Panc1 (cell line): Measurements from ENCODE around the gene KANSL2. TPM values are rescaled to one million over a fixed set of nuclear protein-coding genes. Genes with fewer than 3 reads are reported as not detected.
A peak's percentile ranks its signal among the peaks of the same experiment; 100 is the strongest.

Source experiments
- ATAC-seq: fragments of 200-7000 bp; cut with Tn5 transposase; 2 replicates; pipeline ENCODE4 v1.9.1; 2020; ENCODE audit warnings: mild to moderate bottlenecking, moderate library complexity
- BruUV-seq: library from RNA; stranded (reverse); fragments of 400-500 nt; replicated peaks from 2 replicates; lab custom pipeline; 2021; lab: Mats Ljungman, UMichigan
- CTCF ChIA-PET: fragments of 300-600 bp; sonication (Branson Sonifier 250); formaldehyde crosslinking; loops from one replicate; lab custom pipeline; 2022; ENCODE audit warnings: antibody characterized with exemption; lab: Charles Lee
- POLR2A ChIA-PET: fragments of 300-600 bp; sonication (Branson Sonifier 250); formaldehyde crosslinking; loops from one replicate; lab custom pipeline; 2022; ENCODE audit warnings: antibody characterized with exemption; lab: Charles Lee
- DNase-seq: peaks from one replicate; pipeline ENCODE4 v3.0.0-alpha.2; 2010; ENCODE audit warnings: low read depth, low spot score
- H3K27ac ChIP-seq: 2 replicates; pipeline ENCODE4 v1.5.1; 2011; ENCODE audit warnings: mild to moderate bottlenecking, low read length, inconsistent platforms
- H3K27me3 ChIP-seq: fragments of 200-500 bp; sonication (Bioruptor generic); 2 replicates; pipeline ENCODE4 v1.6.0; 2014; ENCODE audit warnings: low read length, inconsistent platforms; ENCODE audit not compliant: control insufficient read depth, insufficient read depth
- H3K36me3 ChIP-seq: fragments of 200-500 bp; sonication (Bioruptor generic); 2 replicates; pipeline ENCODE4 v1.5.1; 2014; ENCODE audit warnings: inconsistent platforms, mild to moderate bottlenecking, low read length, moderate library complexity; ENCODE audit not compliant: control insufficient read depth, insufficient read depth
- H3K4me1 ChIP-seq: 2 replicates; pipeline ENCODE4 v1.5.1; 2011; ENCODE audit warnings: inconsistent platforms, mild to moderate bottlenecking, low read length, moderate library complexity; ENCODE audit not compliant: control insufficient read depth, insufficient read depth
- H3K4me3 ChIP-seq, 2 experiments: 2 replicates each; pipeline ENCODE4 v1.5.1; 2011 to 2012; ENCODE audit warnings: low read depth in 2 of 2, low read length in 2 of 2, mild to moderate bottlenecking in 2 of 2, inconsistent platforms in 1 of 2, moderate library complexity in 1 of 2
- H3K9me3 ChIP-seq: fragments of 200-500 bp; sonication (Bioruptor generic); 2 replicates; pipeline ENCODE4 v1.5.1; 2014; ENCODE audit warnings: low read depth, mild to moderate bottlenecking, inconsistent platforms, low read length, moderate library complexity; ENCODE audit not compliant: control insufficient read depth, insufficient read depth
- POLR2AphosphoS5 ChIP-seq: IDR thresholded peaks from 2 replicates; pipeline ENCODE4 v1.6.1; 2012; ENCODE audit warnings: mild to moderate bottlenecking, low read depth, low read length, moderate library complexity
- REST ChIP-seq, 2 experiments: IDR thresholded peaks; 2 replicates each; pipeline ENCODE4 v1.6.1; 2011 to 2012; ENCODE audit warnings: low read depth in 2 of 2, control low read depth in 1 of 2, low read length in 1 of 2, mild to moderate bottlenecking in 1 of 2, moderate library complexity in 1 of 2; ENCODE audit not compliant: insufficient read depth in 1 of 2
- SIN3A ChIP-seq: IDR thresholded peaks from 2 replicates; pipeline ENCODE4 v1.6.1; 2012; ENCODE audit warnings: low read depth, mild to moderate bottlenecking, low read length, moderate library complexity, borderline replicate concordance; ENCODE audit not compliant: insufficient read depth
- TCF7L2 ChIP-seq: IDR thresholded peaks from 2 replicates; pipeline ENCODE4 v1.6.1; 2011; ENCODE audit warnings: mild to moderate bottlenecking, low read depth, low read length, inconsistent platforms
- in situ Hi-C: cut with HindIII; loops from 2 replicates; pipeline ENCODE4 v1.10.0; 2016; ENCODE audit warnings: low sequenced_read_pairs, low pct_unique_long_range_greater_than_20kb
- intact Hi-C: fragments of 100-400 bp; cut with micrococcal nuclease; formaldehyde crosslinking; loops from one replicate; pipeline ENCODE4 v1.10.0; 2022; ENCODE audit not compliant: unreplicated experiment
- total RNA-seq: library from RNA; stranded (reverse); gene quantifications from one replicate; pipeline ENCODE4 v1.2.1, GENCODE V29; 2021; ENCODE audit not compliant: unreplicated experiment
- TF ChIP-seq, protein P1 (sequence below): fragments of 450-650 bp; IDR thresholded peaks from 2 replicates; pipeline ENCODE4 v1.5.1; 2017; ENCODE audit warnings: mild to moderate bottlenecking

KANSL2 gene
- total RNA-seq, 1 experiment from 2014 or later, result 36.9 TPM

DNA sequence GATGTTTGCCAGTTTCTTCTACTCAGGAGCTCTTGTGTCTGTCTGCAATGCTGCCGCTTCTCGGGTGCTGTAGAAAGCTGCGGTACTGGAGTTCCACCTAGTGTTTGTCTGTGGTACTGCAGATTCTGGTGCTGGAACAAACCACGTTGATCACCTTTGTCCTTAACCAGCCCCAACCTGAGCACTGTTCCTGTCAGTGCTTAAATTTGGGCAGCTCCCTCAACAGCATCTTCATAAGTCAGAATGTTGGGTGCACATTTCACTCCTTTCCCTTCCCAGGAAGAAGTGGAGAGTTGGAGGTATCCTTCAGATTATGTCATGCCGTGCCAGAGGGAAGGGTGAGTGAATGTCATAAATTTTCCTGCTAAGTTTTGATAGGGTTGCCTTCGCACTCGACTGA is 63.5 kb downstream of the KANSL2 start:
- in situ Hi-C loops (no loop called here), intact Hi-C loops (loop anchor here (1.0 kb wide), 1 partner anchor 76 kb away; no protein-coding TSS in a partner anchor)
- ChIA-PET CTCF (interaction anchor here (1.0 to 4.1 kb wide), 2 partner anchors 73 to 76 kb away, joined by 3 to 53 read pairs; no protein-coding TSS in a partner anchor), POLR2A (interaction anchor here (0.6 kb wide), 1 partner anchor 75 kb away, joined by 3 read pairs; no protein-coding TSS in a partner anchor)
- no TSS peak for BruUV-seq
- DNase-seq, result peak; percentile 85
- peak; percentile 94 for ATAC-seq
- H3K4me3 ChIP-seq, result no peak overlapping the region
- H3K4me1 ChIP-seq, result no peaks in the 10 kb centered on the region
- no peaks in the 10 kb centered on the region for H3K36me3 ChIP-seq
- H3K9me3 ChIP-seq, result no peaks in the 10 kb centered on the region
- no peak overlapping the region for H3K27ac ChIP-seq
- TF ChIP-seq, protein P1, sequence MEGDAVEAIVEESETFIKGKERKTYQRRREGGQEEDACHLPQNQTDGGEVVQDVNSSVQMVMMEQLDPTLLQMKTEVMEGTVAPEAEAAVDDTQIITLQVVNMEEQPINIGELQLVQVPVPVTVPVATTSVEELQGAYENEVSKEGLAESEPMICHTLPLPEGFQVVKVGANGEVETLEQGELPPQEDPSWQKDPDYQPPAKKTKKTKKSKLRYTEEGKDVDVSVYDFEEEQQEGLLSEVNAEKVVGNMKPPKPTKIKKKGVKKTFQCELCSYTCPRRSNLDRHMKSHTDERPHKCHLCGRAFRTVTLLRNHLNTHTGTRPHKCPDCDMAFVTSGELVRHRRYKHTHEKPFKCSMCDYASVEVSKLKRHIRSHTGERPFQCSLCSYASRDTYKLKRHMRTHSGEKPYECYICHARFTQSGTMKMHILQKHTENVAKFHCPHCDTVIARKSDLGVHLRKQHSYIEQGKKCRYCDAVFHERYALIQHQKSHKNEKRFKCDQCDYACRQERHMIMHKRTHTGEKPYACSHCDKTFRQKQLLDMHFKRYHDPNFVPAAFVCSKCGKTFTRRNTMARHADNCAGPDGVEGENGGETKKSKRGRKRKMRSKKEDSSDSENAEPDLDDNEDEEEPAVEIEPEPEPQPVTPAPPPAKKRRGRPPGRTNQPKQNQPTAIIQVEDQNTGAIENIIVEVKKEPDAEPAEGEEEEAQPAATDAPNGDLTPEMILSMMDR, result peak; percentile 98
- no peak for TF ChIP-seq TCF7L2
- H3K27me3 ChIP-seq, result peaks cover 5% of the 10 kb centered on the region; the same call in 1 of the 2 replicates

DNA sequence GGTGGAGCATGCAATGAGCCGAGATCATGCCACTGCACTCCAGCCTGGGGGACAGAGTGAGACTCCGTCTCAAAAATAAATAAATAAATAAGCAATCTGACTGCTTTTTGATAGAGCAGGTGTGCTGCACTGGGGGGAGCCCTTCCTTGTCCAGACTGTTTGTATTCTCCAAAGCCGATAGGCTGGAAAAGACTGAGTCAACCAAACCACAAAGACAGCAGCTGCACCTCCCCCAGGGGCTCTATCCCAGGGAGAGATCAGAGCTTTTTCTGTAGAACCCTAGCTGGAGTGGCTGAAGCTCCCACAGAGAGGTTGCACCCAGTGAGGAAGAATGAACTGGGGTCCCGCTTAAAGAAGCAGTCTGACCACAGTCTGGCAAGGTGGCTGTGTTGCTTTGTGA is 66.4 kb downstream of the KANSL2 start:
- in situ Hi-C loops, result no loop called here
- H3K36me3 ChIP-seq, result no peaks in the 10 kb centered on the region
- TF ChIP-seq POLR2AphosphoS5 (no peak), TCF7L2 (no peak), SIN3A (no peak), REST (IDR thresholded peaks at IDR 0.05; ENCODE audit: insufficient read depth in 1 of 2, low read depth in 2 of 2, low read length in 1 of 2) (no peak)
- TF ChIP-seq, protein P1, result no peak
- peaks cover 5% of the 10 kb centered on the region; the same call in 1 of the 2 replicates for H3K27me3 ChIP-seq
- intact Hi-C loops, result no loop called here
- no peak overlapping the region for H3K4me3 ChIP-seq
- ChIA-PET CTCF (interaction anchor here (0.7 kb wide), 1 partner anchor 259 kb away, joined by 4 read pairs; no protein-coding TSS in a partner anchor), POLR2A (no interaction called here)
- ATAC-seq (no peak), DNase-seq (no peak)
- H3K27ac ChIP-seq, result no peak overlapping the region
- H3K9me3 ChIP-seq, result no peaks in the 10 kb centered on the region
- H3K4me1 ChIP-seq, result no peaks in the 10 kb centered on the region
- no TSS peak for BruUV-seq
